D341Med (cell line): ENCODE results near the gene NLGN1.
"Not testable (repeated sequence)": the region's sequence is repeated elsewhere in the genome, so short reads cannot be mapped to it uniquely, and the experiment has no call there.

Source experiments
- DNase-seq: peaks from one replicate; pipeline ENCODE4 v3.0.0; 2012; ENCODE audit warnings: low spot score

Gene NLGN1

GRCh38 chr3:173430576-173430975 is 33.0 kb downstream of the NLGN1 start:
- no peak for DNase-seq

GRCh38 chr3:173439004-173439403 is 41.5 kb downstream of the NLGN1 start:
- DNase-seq: no peak

GRCh38 chr3:173440514-173440913 is 43.0 kb downstream of the NLGN1 start:
- DNase-seq: no peak

GRCh38 chr3:173451561-173451960 is 54.0 kb downstream of the NLGN1 start:
- not testable (repeated sequence) for DNase-seq

GRCh38 chr3:173463250-173463649 is 65.7 kb downstream of the NLGN1 start:
- DNase-seq: no peak

GRCh38 chr3:173465112-173465511 is 67.6 kb downstream of the NLGN1 start:
- DNase-seq: no peak

GRCh38 chr3:173465898-173466678 is 68.5 kb downstream of the NLGN1 start:
- DNase-seq: no peak

- DNase-seq: no peak
These were observed 70.0 kb downstream of the NLGN1 start for GRCh38 chr3:173467501-173467900.

- no peak for DNase-seq
These were observed 75.7 kb downstream of the NLGN1 start for GRCh38 chr3:173473237-173473636.

GRCh38 chr3:173479301-173479700 is 81.8 kb downstream of the NLGN1 start:
- no peak for DNase-seq

- DNase-seq: no peak
These were observed 104.5 kb downstream of the NLGN1 start for GRCh38 chr3:173501931-173502489.

- no peak for DNase-seq
These were observed 105.5 kb downstream of the NLGN1 start for GRCh38 chr3:173502983-173503568.

- no peak for DNase-seq
These were observed 113.0 kb downstream of the NLGN1 start for GRCh38 chr3:173510565-173510964.

- no peak for DNase-seq
These were observed 115.6 kb downstream of the NLGN1 start for GRCh38 chr3:173513123-173513522.

- DNase-seq: peak; percentile 66
These were observed 131.6 kb downstream of the NLGN1 start for GRCh38 chr3:173529062-173529711.

- DNase-seq: no peak
These were observed 134.1 kb downstream of the NLGN1 start for GRCh38 chr3:173531602-173532001.

- no peak for DNase-seq
These were observed 140.9 kb downstream of the NLGN1 start for GRCh38 chr3:173538410-173538809.

- DNase-seq: not testable (repeated sequence)
These were observed 148.0 kb downstream of the NLGN1 start for GRCh38 chr3:173545590-173545989.

- DNase-seq: no peak
These were observed 149.5 kb downstream of the NLGN1 start for GRCh38 chr3:173547070-173547469.

- DNase-seq: no peak
These were observed 150.7 kb downstream of the NLGN1 start for GRCh38 chr3:173548261-173548660.

- no peak for DNase-seq
These were observed 155.0 kb downstream of the NLGN1 start for GRCh38 chr3:173552526-173552925.

GRCh38 chr3:173553635-173554280 is 156.2 kb downstream of the NLGN1 start:
- peak; percentile 49 for DNase-seq
